ENCODE measurements around the gene NACA.

NACA gene

GRCh38 chr12:56677680-56678079 is 47.4 kb downstream of the NACA start:
- Histone ChIP-seq H3K9me3 (ENCODE audit: control insufficient read depth, low read length) (no peaks in the 10 kb centered on the region), H3K27ac (ENCODE audit: insufficient read depth, low read length, poor library complexity, severe bottlenecking) (no peak overlapping the region), H3K4me1 (ENCODE audit: control insufficient read depth, insufficient read depth, low read length, poor library complexity, severe bottlenecking) (peaks cover 35% of the 10 kb centered on the region), H3K4me3 (ENCODE audit: insufficient read depth, low read depth, low read length, poor library complexity, severe bottlenecking) (no peak overlapping the region), H3K27me3 (replicated peaks; ENCODE audit: control insufficient read depth, insufficient read depth, low read length, poor library complexity, severe bottlenecking) (no peaks in the 10 kb centered on the region), H3K36me3 (ENCODE audit: control insufficient read depth, insufficient read depth, low read length) (peaks cover 3% of the 10 kb centered on the region)
- DNase-seq = no peak

GRCh38 chr12:56676851-56677580 is 48.1 kb downstream of the NACA start:
- no peak for DNase-seq
- H3K36me3 ChIP-seq (ENCODE audit: control insufficient read depth, insufficient read depth, low read length) = peaks cover 9% of the 10 kb centered on the region
- H3K4me3 ChIP-seq (ENCODE audit: insufficient read depth, low read depth, low read length, poor library complexity, severe bottlenecking) = no peak overlapping the region
- H3K9me3 ChIP-seq (ENCODE audit: control insufficient read depth, low read length) = no peaks in the 10 kb centered on the region
- H3K4me1 ChIP-seq (ENCODE audit: control insufficient read depth, insufficient read depth, low read length, poor library complexity, severe bottlenecking) = peaks cover 29% of the 10 kb centered on the region
- no peak overlapping the region for H3K27ac ChIP-seq (ENCODE audit: insufficient read depth, low read length, poor library complexity, severe bottlenecking)
- no peaks in the 10 kb centered on the region for H3K27me3 ChIP-seq (replicated peaks; ENCODE audit: control insufficient read depth, insufficient read depth, low read length, poor library complexity, severe bottlenecking)

- Histone ChIP-seq H3K36me3 (ENCODE audit: control insufficient read depth, insufficient read depth, low read length) (peaks cover 54% of the 10 kb centered on the region), H3K27ac (ENCODE audit: insufficient read depth, low read length, poor library complexity, severe bottlenecking) (no peak overlapping the region), H3K9me3 (ENCODE audit: control insufficient read depth, low read length) (no peaks in the 10 kb centered on the region), H3K4me3 (ENCODE audit: insufficient read depth, low read depth, low read length, poor library complexity, severe bottlenecking) (no peak overlapping the region), H3K27me3 (replicated peaks; ENCODE audit: control insufficient read depth, insufficient read depth, low read length, poor library complexity, severe bottlenecking) (no peaks in the 10 kb centered on the region), H3K4me1 (ENCODE audit: control insufficient read depth, insufficient read depth, low read length, poor library complexity, severe bottlenecking) (peaks cover 12% of the 10 kb centered on the region)
- DNase-seq = no peak
Observed at GRCh38 chr12:56671608-56672007, 53.5 kb downstream of the NACA start.

- no peak for DNase-seq
- Histone ChIP-seq H3K36me3 (ENCODE audit: control insufficient read depth, insufficient read depth, low read length) (peaks cover 60% of the 10 kb centered on the region), H3K9me3 (ENCODE audit: control insufficient read depth, low read length) (no peaks in the 10 kb centered on the region), H3K4me3 (ENCODE audit: insufficient read depth, low read depth, low read length, poor library complexity, severe bottlenecking) (no peak overlapping the region), H3K27ac (ENCODE audit: insufficient read depth, low read length, poor library complexity, severe bottlenecking) (no peak overlapping the region), H3K4me1 (ENCODE audit: control insufficient read depth, insufficient read depth, low read length, poor library complexity, severe bottlenecking) (peaks cover 12% of the 10 kb centered on the region), H3K27me3 (replicated peaks; ENCODE audit: control insufficient read depth, insufficient read depth, low read length, poor library complexity, severe bottlenecking) (no peaks in the 10 kb centered on the region)
Observed at GRCh38 chr12:56670836-56671235, 54.3 kb downstream of the NACA start.

- peaks cover 1% of the 10 kb centered on the region for H3K4me1 ChIP-seq (ENCODE audit: control insufficient read depth, insufficient read depth, low read length, poor library complexity, severe bottlenecking)
- H3K9me3 ChIP-seq (ENCODE audit: control insufficient read depth, low read length) = no peaks in the 10 kb centered on the region
- DNase-seq = no peak
- H3K36me3 ChIP-seq (ENCODE audit: control insufficient read depth, insufficient read depth, low read length) = peaks cover 81% of the 10 kb centered on the region
- H3K4me3 ChIP-seq (ENCODE audit: insufficient read depth, low read depth, low read length, poor library complexity, severe bottlenecking) = no peak overlapping the region
- no peak overlapping the region for H3K27ac ChIP-seq (ENCODE audit: insufficient read depth, low read length, poor library complexity, severe bottlenecking)
- H3K27me3 ChIP-seq (replicated peaks; ENCODE audit: control insufficient read depth, insufficient read depth, low read length, poor library complexity, severe bottlenecking) = no peaks in the 10 kb centered on the region
Observed at GRCh38 chr12:56668197-56668457, 57.0 kb downstream of the NACA start.

All from effector memory CD4-positive, alpha-beta T cell (primary cell).